ENCODE data around the gene RXRA.
A peak's percentile ranks its signal among the peaks of the same experiment; 100 is the strongest.

The RXRA gene

DNA sequence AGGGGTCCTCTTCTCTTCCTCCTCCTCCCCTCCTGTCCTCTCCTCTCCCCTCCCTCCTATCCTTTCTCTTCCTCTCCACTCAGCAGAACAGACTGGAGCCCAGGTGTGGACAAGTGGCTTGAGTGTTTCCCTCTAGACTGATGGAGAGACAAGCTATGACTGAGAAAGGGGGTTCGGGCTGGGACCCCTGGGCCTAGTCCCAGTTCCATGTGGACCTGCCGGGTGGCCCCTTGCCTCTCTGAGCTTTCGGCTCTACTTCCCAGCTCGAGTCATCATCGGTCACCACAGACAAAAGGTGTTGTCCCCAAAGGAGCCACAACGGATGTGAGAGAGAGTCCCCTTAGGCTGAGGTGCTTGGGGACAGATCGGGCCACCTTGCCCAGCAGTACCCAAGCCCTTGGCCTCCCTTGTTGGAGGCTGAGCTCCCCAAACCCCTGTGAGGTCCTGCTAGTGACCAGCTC is 3.4 kb upstream of the RXRA start:
- no peak for DNase-seq (ENCODE audit: low read depth in 1 of 2, low spot score in 1 of 2)

DNA sequence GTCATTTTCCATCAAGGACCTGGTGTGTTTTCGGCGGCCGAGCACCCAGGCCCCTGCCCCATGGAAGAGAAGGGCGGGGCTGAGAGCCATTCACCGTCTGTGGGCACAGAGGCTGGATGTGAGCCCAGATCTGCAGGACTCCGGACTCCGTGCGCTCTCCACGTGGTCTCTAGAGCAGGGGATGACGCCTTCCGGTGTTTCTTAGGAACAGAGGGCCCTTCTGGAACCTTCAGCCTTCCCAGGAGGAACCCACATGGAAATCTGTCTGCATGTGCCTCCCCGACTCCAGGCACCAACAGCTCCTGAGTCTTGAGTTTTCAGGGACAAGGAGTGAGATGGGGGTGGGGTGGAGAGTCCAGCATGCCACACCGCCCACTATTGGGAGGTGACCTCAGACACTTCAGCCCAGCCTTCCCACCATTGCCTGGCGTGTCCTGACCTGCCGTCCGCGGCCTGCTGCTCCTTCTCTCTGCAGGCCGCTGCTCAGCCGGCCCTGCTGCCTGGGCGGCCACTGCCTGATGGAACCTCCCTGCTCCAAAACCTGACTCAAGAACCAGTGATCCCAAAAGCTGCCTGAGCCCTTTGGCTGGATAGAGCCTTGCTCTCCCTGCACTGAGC is 2.4 kb upstream of the RXRA start:
- no peak for DNase-seq (ENCODE audit: low read depth in 1 of 2, low spot score in 1 of 2)

GRCh38 chr9:134324359-134325095 is 1.7 kb upstream of the RXRA start:
- DNase-seq (ENCODE audit: low read depth in 1 of 2, low spot score in 1 of 2), result no peak

DNA sequence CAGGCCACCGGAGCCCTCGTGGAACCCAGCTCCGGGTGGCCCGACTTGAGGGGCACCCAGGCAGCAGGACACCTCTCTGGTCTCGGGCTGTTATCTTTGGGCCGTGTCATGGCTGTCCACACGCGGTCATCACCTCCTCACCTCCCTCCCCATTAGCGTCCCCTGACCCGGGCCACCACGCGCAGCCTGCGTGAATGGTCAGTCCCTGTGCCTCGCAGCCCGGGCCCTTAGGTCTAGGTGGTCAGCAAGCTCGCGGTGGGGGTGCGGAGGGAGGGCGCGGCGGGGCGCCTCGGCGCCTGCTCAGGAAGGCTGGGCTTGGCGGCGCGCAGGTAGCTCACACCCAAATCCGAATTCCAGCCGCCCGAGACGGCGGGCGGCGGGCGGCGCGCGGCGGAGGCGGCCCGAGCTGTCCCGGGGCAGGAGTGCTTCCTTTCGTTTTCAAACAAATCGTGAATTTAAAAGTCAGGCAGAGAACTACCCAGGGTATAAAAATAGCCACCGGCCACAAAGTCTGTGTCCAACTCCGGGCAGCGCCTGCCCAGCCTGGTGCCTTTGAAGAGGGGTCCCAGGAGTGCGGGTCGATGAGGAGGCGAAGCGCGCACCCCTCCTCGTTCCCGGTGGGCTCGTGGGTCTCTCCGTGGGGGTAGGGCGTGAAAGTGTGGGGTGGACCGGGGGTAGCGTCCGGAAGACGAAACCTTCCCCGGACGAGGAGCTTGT is 1.0 kb upstream of the RXRA start:
- DNase-seq (ENCODE audit: low read depth in 1 of 2, low spot score in 1 of 2), result peak in 1 of 2 donors; percentile 10

- DNase-seq (ENCODE audit: low read depth in 1 of 2, low spot score in 1 of 2), result no peak
Observed at GRCh38 chr9:134326724-134327601, 708 bp downstream of the RXRA start.

GRCh38 chr9:134327671-134328231 is 1.5 kb downstream of the RXRA start:
- no peak for DNase-seq (ENCODE audit: low read depth in 1 of 2, low spot score in 1 of 2)

- no peak for DNase-seq (ENCODE audit: low read depth in 1 of 2, low spot score in 1 of 2)
Observed at GRCh38 chr9:134328341-134328840, 2.1 kb downstream of the RXRA start.

DNA sequence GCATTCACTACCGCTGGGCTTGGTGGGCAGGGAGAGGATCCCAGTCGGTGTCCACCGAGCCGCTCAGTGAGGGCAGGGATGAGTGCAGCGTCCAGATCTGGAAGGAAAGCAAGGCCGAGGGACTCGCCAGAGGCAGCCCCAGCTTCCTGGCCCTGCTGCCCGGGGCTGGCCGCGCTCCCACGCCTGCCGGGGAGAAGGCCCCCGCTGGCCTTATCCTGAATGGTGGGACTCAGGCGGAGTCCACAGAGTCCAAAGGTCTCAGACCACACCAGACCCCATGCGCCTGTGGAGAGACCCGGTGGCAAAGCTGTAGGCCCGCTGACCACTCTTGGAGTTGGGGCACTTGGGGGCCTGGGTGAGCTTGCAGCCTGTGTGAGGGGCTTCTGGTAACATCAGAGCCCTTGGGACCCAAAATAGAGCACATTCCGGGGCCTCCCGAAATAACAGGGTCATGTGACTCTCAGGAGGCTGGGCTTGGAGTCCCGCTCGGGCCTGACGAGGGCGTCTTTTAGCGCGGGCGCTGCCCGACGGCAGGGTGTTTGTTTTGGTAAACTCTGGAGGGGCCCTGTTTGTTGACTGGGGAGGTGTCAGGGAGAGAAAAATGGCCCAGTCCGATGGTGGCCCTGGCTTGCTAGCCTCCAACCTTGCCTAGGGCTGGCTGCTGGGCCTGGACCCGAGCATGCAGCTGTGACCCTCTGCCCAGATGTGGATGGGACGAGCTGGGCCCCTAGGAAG is 2.8 kb downstream of the RXRA start:
- DNase-seq (ENCODE audit: low read depth in 1 of 2, low spot score in 1 of 2), result no peak

- DNase-seq (ENCODE audit: low read depth in 1 of 2, low spot score in 1 of 2), result no peak
Observed at GRCh38 chr9:134329576-134329855, 3.3 kb downstream of the RXRA start.

DNA sequence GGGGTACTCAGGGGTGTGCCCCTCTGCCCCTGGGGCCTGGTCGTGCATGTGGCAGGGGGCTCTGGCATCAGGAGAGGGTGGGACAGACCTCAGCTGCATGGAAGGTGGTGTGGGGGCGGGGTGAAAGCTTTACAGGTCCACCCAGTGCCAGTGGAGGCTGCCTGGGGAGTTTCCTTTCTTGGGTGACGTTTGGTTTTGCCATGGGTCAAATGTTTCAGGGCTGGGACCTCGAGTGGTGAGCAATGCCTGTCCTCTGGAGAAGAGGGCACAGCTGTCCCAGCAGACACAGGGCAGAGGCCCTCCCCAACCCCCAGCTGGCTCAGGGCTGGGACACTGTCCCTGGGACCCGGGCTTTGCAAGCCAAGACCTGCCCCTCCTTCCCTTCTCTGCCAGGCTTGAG is 3.6 kb downstream of the RXRA start:
- no peak for DNase-seq (ENCODE audit: low read depth in 1 of 2, low spot score in 1 of 2)

DNA sequence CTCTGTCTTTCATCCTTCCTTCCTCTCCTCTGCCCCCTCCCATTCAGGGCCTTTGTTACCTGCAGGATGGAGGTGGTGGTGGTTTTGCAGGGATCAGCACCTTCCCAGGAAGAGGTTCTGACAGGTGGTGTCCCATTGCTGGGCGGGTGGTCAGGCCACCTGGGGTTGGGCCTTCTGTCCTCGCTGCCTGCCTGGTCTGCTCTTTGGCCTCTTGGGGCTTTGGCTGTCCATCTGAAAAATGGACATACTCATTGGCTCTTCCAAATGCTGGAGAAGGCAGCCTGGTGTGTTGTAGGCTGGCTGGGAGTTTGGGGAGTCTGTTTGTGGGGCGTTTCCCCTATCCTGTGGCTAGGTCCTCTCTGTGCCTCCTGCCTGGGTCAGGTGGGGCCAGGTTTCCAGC is 4.3 kb downstream of the RXRA start:
- no peak for DNase-seq (ENCODE audit: low read depth in 1 of 2, low spot score in 1 of 2)

DNA sequence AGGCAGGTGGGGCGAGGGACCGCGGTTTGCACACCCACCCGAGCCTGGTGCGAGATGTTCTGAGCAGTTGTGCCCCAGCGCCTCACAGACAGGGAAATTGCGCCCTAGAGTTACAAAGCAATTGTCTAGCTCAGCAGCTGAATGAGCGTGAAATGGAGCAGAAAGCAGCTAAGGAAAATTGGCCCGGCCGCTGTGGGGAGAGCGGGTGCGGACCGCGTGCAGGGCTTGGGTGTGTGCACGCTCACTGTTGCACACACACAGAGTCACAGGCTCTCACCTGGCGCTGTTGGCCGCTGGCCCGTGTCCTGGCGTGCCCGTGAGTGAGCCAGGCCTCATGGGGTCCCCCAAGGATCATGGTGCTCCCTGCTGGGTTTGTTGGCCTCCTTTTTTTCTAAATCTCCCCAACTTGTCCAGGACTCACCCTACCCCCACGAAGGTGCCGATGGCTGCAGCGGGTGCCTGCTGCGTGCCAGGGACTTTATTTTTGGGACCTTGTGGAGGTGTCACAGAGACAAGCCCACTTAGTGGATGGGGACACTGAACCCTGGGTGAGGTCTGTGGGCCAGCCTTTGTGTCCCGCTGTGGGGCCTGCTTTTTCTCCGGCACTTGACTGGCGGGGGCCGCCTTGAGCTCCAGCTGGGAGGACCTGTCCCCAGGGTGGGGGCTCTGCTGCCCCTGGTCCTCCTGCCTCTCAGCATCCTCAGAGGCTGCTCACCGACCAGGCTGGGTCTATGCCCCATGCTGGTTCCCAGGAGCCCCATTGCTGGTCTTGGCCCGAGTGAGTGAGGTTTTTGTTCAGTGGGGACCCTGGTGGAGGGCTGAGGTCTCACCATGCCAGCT is 5.2 kb downstream of the RXRA start:
- DNase-seq (ENCODE audit: low read depth in 1 of 2, low spot score in 1 of 2), result no peak

- no peak for DNase-seq (ENCODE audit: low read depth in 1 of 2, low spot score in 1 of 2)
Observed at GRCh38 chr9:134332266-134332665, 6.0 kb downstream of the RXRA start.

GRCh38 chr9:134332841-134333233 is 6.6 kb downstream of the RXRA start:
- no peak for DNase-seq (ENCODE audit: low read depth in 1 of 2, low spot score in 1 of 2)

DNA sequence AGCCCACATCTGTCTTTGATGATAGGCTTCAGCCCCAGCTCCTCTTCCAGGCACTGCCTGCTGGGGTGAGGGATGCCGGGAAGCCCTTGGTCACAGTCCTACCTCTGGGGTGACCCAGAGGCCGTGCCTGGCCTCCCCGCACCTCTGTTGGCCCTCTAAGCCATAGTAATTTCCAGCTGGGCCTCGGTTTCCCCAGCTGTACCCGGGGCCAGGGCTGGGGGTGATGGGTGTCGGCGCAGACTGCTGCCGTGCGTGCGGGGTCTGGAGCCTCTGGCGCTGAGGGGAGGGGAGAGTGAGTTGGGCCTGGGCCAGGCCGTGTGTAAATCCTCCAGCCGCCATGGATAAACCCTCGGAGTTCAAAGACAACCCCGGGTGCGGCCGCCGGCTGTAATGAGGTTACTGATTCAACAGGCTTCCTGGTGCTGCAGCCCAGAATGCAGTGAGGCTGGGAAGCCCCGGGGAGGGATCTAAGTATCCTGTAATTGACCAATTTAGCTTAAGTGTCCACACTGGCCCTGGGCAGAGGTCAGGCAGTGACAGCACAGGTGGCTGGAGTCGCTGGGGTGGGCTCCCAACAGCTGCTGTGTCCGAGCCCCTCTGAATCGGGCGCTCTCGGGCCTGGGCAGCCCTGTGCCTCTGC is 7.1 kb downstream of the RXRA start:
- DNase-seq (ENCODE audit: low read depth in 1 of 2, low spot score in 1 of 2), result no peak

- DNase-seq (ENCODE audit: low read depth in 1 of 2, low spot score in 1 of 2), result no peak
Observed at GRCh38 chr9:134333874-134334581, 7.8 kb downstream of the RXRA start.

- no peak for DNase-seq (ENCODE audit: low read depth in 1 of 2, low spot score in 1 of 2)
Observed at GRCh38 chr9:134335061-134335460, 8.8 kb downstream of the RXRA start.

DNA sequence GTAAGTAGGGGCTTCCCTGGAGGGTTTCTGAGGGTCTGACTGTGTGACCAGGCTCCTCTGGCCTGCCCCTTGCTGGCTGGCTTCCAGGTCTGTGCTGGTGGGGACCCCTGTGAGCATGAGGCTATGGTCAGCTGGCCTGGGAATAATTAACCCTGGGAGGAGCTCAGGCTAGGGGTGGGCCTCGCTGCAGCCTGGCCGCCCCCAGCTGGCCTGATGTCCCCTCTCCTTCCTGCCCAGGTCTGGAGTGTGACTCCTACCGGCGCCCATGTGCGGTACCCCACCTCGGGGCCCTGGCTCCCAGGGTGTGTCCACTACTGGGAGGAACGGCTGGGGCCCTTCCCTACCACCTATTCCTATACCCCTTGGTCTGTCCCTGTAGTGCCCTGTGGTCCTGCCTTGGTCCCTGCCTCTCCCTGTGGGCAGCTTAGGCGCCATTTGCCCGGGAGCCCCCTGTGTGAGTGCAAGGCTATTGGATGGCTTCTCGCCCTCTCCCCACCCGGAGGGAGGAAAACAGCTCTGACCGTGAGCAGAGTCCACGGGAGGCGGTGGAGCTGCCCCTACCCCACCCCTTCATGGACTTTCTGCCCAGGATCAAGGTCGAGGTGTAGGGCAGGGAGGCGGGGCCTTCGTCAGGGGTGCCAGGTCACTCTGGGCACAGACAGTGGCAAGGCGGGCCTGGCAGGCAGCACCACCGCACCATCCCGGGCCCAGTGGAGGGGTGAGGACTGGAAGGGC is 9.4 kb downstream of the RXRA start:
- DNase-seq (ENCODE audit: low read depth in 1 of 2, low spot score in 1 of 2), result no peak

All from stimulated activated CD4-positive, alpha-beta T cell treated with anti-CD3 and anti-CD28 coated beads, Interleukin-15, amount 100 ng/mL, for 1 hour (primary cell).